Esophagus squamous epithelium (tissue), 4 donors: ENCODE data around the gene SDHD.

Experiments used
- POLR2A ChIP-seq, 4 donors: fragments of 450-650 bp; IDR thresholded peaks; one replicate each; pipeline ENCODE4 v1.6.1; 2017; ENCODE audit warnings: antibody characterized with exemption in 4 of 4, mild to moderate bottlenecking in 4 of 4, moderate library complexity in 3 of 4
- TF ChIP-seq, protein P1 (sequence below), 6 experiments: fragments of 450-650 bp in 4 of 6; fragments of 200-600 bp in 2 of 6; sonication (generic) in 2 of 6; IDR thresholded peaks; one replicate each; pipeline ENCODE4 v1.5.1; 2016 to 2019; ENCODE audit warnings: antibody characterized with exemption in 6 of 6, mild to moderate bottlenecking in 4 of 6, moderate library complexity in 4 of 6

DNA sequence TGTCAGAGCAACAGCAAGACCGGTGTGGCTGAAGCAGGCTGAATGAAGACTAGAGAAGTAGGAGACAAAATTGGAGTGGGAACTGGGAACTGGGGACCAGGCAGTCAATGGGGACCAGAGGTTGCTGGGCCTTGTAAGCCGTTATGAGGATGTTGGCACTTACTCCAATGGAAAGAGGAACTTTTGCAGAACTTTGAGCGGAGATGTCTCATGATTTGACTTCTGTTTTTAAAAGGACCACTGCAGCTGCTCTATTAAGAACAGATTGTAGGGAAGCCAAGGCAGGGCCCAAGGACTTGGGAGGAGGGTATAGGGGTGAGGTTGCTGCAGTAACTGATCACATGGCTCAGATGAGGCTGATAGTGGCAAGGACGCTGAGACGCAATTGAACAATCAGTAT, 43.0 kb downstream of the SDHD start:
- TF ChIP-seq, protein P1, sequence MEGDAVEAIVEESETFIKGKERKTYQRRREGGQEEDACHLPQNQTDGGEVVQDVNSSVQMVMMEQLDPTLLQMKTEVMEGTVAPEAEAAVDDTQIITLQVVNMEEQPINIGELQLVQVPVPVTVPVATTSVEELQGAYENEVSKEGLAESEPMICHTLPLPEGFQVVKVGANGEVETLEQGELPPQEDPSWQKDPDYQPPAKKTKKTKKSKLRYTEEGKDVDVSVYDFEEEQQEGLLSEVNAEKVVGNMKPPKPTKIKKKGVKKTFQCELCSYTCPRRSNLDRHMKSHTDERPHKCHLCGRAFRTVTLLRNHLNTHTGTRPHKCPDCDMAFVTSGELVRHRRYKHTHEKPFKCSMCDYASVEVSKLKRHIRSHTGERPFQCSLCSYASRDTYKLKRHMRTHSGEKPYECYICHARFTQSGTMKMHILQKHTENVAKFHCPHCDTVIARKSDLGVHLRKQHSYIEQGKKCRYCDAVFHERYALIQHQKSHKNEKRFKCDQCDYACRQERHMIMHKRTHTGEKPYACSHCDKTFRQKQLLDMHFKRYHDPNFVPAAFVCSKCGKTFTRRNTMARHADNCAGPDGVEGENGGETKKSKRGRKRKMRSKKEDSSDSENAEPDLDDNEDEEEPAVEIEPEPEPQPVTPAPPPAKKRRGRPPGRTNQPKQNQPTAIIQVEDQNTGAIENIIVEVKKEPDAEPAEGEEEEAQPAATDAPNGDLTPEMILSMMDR (IDR thresholded peaks at IDR 0.05) = no peak
- TF ChIP-seq POLR2A (IDR thresholded peaks at IDR 0.05) = no peak
